DOHH2 (cell line): ENCODE results near the gene MRPS31.

Source experiments
- CTCF ChIP-seq: fragments of 200-600 bp; sonication (generic); IDR thresholded peaks from one replicate; pipeline ENCODE4 v1.5.1; 2014; ENCODE audit warnings: antibody characterized with exemption, mild to moderate bottlenecking, low read depth, low read length; ENCODE audit not compliant: poor library complexity, severe bottlenecking
- EZH2phosphoT487 ChIP-seq: fragments of 200-600 bp; sonication (generic); IDR thresholded peaks from 2 replicates; pipeline ENCODE4 v1.6.1; 2017; ENCODE audit warnings: borderline replicate concordance, mild to moderate bottlenecking, antibody characterized with exemption, low read length, moderate library complexity, mixed read lengths

- TF ChIP-seq CTCF (no peak), EZH2phosphoT487 (no peak)
Measured at GRCh38 chr13:40786568-40786996, 15.6 kb upstream of the MRPS31 start.
